ENCODE results near the gene C6orf89. TPM values are rescaled to one million over a fixed set of nuclear protein-coding genes. Genes with fewer than 3 reads are reported as not detected.

Gene C6orf89
- total RNA-seq, 1 donor: 25.8 TPM

DNA sequence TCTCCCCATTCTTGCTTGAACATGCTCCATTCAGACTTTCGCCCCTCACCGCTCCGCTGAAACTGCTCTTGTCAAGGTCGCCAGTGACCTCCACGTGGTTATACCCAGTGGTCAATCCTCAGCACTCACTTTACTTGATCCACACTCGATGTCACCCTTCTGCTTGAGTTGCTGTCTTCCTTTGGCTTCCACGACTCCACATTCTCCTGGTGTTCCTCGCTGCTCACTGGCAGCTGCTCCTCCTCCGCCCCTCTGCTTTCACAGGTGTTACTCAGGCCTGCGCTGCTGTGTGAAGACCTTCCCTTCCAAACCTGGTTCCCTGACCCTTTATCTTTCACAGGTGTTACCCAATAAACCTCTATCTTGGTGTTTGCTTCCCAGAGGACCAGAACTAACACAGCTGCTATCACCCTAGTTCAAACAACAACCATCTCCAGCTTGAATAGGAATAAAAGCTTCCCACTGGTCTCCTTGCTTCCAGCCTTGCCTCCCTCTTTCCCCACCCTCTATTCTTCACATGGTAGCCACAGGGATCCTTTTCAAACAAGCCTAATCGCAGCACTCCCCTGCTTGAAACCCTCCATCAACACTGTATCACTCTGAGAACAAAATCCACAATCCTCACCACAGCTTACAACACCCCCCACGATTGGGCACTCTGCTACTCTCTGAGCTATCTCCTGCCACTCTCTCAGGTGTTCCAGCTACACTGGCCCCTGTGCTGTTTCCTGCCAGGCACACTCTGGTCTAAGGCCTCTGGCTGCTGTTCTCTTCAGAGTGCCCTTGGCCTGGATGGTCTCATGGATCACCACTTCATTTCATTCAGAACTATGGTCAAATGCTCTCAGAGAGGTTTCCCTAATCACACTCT, 21.8 kb upstream of the C6orf89 start:
- no peaks in the 10 kb centered on the region for H3K27me3 ChIP-seq (ENCODE audit: insufficient read depth, low read length)
- no peaks in the 10 kb centered on the region for H3K9me3 ChIP-seq (ENCODE audit: low read depth, low read length)
- H3K4me3 ChIP-seq (ENCODE audit: low read length): no peak overlapping the region
- H3K4me1 ChIP-seq (ENCODE audit: insufficient read depth, low read length): no peaks in the 10 kb centered on the region

DNA sequence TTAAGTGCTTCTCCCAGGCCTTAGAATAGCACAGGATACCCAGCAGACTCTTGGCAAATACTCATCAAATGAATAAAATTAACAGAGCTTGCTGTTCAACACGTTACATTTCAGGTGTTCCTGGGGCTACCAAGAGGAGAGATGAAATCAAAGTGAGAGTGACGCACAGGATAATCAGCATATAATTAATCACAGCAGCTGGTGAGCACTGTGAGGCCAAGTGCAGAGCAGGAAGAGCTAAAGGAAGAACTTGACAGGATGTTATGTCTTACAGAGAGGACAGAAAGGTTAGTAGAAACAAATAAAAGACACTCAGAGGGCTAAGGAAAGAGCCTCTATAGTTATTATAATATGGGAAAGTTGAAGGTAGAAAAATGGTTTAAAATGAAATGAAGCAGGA, 19.9 kb upstream of the C6orf89 start:
- no peak overlapping the region for H3K4me3 ChIP-seq (ENCODE audit: low read length)
- H3K9me3 ChIP-seq (ENCODE audit: low read depth, low read length): no peaks in the 10 kb centered on the region
- H3K4me1 ChIP-seq (ENCODE audit: insufficient read depth, low read length): no peaks in the 10 kb centered on the region
- no peaks in the 10 kb centered on the region for H3K27me3 ChIP-seq (ENCODE audit: insufficient read depth, low read length)

DNA sequence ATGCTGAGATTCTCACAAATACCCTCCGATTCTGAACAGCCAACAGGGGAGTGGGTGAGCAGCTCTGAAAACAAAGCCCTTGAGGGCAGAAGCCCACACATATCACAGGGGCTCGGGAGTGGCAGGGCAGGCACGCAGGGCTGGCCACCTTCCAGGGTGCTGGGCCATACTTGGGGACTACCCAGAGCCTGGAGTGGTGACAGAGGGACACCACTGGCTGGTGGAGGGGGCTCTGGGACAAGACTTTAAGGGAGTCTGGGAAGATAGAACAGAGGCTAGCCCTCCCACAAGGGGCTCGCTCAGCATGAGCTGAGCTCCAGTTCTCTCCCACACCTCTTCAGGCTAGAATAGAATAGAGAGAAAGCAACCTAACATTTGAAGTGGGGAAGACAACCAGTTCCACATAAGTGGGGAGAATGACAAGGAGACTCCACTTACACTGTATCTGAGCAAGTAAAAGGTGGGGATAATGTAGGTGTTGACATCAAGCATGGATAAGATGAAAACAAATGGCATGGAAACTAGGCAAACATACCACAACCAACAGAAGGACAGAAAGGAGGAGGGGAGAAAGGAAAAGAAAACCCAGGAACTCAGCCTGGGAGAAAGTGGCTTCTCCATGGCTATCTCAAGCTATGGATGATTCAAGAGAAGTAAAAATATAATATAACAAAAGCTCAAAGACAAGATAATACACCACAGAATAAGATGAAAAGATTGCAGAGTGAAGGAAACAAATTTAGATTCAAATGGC, 18.1 kb upstream of the C6orf89 start:
- Histone ChIP-seq H3K9me3 (ENCODE audit: low read depth, low read length) (no peaks in the 10 kb centered on the region), H3K4me3 (ENCODE audit: low read length) (no peak overlapping the region), H3K27me3 (ENCODE audit: insufficient read depth, low read length) (no peaks in the 10 kb centered on the region), H3K4me1 (ENCODE audit: insufficient read depth, low read length) (peaks cover 2% of the 10 kb centered on the region)

DNA sequence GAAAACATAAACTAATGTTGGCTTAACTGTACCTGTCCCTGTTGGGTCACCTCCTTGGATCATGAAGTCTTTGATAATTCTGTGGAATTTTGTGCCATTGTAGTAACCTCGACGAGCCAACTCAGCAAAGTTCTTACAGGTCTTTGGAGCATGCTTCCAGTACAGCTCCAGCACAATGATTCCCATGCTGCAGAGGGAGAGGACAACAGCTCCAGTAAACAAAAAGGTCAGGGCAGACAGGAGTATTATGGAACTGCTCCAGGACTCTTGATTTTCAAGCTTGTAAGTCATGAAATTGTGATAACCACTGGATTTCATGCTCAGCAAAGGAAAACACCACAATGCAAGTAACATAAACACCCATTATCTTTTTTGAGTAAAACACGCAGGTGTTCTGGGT, 14.1 kb upstream of the C6orf89 start:
- Histone ChIP-seq H3K27me3 (ENCODE audit: insufficient read depth, low read length) (no peaks in the 10 kb centered on the region), H3K9me3 (ENCODE audit: low read depth, low read length) (no peaks in the 10 kb centered on the region), H3K4me1 (ENCODE audit: insufficient read depth, low read length) (peaks cover 20% of the 10 kb centered on the region), H3K4me3 (ENCODE audit: low read length) (no peak overlapping the region)

DNA sequence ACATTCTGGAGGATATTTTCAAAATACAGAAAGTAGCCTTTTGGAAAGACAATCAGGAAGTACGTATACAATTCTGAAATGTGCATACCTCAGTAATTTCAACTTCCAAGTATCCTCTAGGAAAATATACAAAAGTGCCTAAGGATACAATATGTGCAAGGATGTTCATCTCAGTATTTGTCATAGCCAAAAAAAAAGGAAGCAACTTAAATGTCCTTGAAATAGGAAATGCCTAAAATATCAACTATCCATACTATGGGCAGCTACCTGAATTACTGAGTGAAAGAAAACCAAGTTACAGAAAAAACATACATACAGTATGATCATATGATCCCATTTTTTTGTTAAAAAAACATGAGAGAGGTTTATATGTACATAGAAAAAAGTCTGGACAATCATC, 12.6 kb upstream of the C6orf89 start:
- no peak overlapping the region for H3K4me3 ChIP-seq (ENCODE audit: low read length)
- no peaks in the 10 kb centered on the region for H3K27me3 ChIP-seq (ENCODE audit: insufficient read depth, low read length)
- peaks cover 20% of the 10 kb centered on the region for H3K4me1 ChIP-seq (ENCODE audit: insufficient read depth, low read length)
- no peaks in the 10 kb centered on the region for H3K9me3 ChIP-seq (ENCODE audit: low read depth, low read length)

DNA sequence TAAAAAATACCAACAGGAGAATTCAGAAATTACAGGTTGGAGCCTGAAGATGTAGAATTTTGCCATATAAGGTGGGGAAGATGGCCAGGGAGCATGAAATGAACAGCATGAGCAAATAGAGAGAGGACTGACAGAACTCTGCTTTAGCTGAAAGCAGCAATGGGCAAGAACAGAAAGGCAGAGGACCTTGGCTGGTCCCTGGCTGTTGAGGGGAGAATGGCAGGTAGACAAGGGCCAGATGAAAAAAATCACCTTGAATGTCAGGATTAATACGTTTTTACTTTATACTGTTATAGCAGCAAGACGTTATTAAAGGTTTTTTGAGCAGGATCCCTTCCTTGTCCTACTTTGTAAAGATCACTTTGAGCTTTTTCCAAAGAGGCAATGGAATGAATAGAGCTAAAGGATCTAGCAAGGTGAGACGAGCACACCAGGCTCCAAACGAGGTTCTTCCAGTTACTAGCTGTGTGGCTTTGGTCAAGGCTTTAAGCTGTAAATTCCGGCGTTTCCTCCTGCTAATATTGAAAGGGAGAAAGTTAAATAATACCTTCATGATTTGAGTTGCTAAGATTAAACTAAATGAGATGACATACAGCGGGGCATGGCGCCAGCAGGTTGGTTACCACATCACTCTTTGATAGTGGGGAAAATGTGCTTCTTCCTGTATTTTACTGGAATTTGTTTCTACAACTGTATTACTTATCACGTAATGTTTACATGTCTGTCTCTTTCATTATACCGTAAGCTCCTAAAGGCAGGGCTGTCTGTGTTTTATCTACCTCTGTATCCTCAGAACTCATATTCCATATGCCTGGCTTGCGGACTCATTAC, 11.9 kb upstream of the C6orf89 start:
- H3K4me1 ChIP-seq (ENCODE audit: insufficient read depth, low read length): peaks cover 20% of the 10 kb centered on the region
- peak overlapping the region; percentile 87 for H3K4me3 ChIP-seq (ENCODE audit: low read length)
- H3K9me3 ChIP-seq (ENCODE audit: low read depth, low read length): no peaks in the 10 kb centered on the region
- H3K27me3 ChIP-seq (ENCODE audit: insufficient read depth, low read length): no peaks in the 10 kb centered on the region

DNA sequence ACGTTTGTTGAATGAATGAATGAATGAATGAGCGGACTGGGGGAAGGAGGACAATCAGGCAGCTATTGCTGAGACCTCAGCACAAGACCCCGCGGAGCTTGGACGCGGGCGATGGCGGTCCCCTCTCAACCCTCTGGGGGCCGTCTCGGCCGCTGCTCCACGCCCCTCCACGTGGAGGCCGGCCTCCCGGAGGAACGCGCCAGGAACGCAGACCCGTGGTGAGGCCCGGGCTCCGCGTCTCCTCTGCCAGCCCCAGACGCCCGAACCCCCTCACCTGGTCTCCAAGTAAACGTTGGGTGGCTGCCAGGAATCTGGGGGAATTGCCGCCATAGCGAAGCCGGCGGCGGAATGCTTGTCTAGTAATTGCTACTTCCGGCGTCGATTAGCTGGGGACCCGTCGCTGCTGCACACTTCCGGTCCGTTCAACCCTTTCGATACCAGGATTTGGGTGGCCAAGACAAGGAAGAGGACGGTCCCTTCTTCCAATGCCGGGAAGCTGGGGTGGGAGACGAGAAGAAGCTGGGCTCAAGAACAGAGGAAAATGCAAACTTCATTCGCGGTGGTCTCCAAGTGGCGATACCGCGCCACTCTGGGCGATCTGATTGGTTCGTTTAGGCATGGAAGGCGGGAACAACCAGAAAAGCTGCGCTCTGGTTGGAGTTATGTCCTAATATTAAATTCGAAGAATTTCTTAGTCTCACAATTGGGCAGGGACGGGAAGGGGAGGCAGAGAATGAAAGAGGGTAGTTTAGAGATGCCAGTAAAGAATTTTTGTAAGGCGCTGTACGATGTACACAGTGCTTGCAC, 11.1 kb upstream of the C6orf89 start, which contains the start of gene PPIL1:
PPIL1 (minus strand) TSS at position 361 of the 807 bp plus-strand sequence; CDS start at position 330, 31 bp downstream.
- H3K4me1 ChIP-seq (ENCODE audit: insufficient read depth, low read length): peaks cover 20% of the 10 kb centered on the region
- H3K27me3 ChIP-seq (ENCODE audit: insufficient read depth, low read length): no peaks in the 10 kb centered on the region
- peak within 1 kb of the TSS; percentile 87 for H3K4me3 ChIP-seq (ENCODE audit: low read length)
- H3K9me3 ChIP-seq (ENCODE audit: low read depth, low read length): no peaks in the 10 kb centered on the region

DNA sequence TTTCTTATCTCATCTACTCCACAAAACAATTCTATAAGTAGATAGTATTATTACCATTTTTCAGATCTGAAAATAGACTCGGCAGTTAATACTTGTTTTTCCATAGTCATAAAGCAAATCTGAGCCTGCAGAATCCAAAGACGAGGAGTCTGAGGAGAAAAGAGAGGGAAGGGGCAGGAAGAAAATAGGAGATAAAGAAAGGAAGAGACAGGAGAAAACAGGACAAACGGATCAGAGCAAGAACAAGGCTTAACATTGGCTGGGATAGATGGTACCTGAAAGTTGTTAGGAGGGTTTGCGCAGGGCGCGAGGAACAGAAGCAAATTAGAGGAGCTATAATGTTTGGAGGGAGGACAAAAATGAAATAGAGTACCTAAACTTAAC, 10.5 kb upstream of the C6orf89 start:
- Histone ChIP-seq H3K9me3 (ENCODE audit: low read depth, low read length) (no peaks in the 10 kb centered on the region), H3K27me3 (ENCODE audit: insufficient read depth, low read length) (no peaks in the 10 kb centered on the region), H3K4me1 (ENCODE audit: insufficient read depth, low read length) (peaks cover 20% of the 10 kb centered on the region), H3K4me3 (ENCODE audit: low read length) (peak overlapping the region; percentile 87)

DNA sequence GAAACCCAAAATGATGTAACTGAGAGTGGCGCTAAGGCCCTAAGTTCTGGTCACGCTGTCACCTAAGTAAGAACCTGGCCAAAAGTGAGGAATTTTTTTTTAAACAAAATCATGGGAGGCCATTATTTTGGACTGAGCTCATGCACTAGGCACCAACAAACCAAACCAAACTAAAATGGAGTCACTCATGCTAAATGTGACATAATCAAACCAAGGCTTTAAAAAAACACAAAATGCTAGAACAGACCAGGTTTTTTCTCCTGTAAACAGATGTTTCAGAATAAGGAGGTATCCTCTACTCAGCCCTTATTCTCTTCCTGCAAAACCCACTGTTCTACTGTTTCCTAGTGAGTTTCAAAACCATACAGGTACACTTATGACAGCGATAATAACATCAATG, 1.1 kb upstream of the C6orf89 start:
- Histone ChIP-seq H3K4me1 (ENCODE audit: insufficient read depth, low read length) (peaks cover 29% of the 10 kb centered on the region), H3K4me3 (ENCODE audit: low read length) (no peak overlapping the region), H3K9me3 (ENCODE audit: low read depth, low read length) (no peaks in the 10 kb centered on the region), H3K27me3 (ENCODE audit: insufficient read depth, low read length) (no peaks in the 10 kb centered on the region)

DNA sequence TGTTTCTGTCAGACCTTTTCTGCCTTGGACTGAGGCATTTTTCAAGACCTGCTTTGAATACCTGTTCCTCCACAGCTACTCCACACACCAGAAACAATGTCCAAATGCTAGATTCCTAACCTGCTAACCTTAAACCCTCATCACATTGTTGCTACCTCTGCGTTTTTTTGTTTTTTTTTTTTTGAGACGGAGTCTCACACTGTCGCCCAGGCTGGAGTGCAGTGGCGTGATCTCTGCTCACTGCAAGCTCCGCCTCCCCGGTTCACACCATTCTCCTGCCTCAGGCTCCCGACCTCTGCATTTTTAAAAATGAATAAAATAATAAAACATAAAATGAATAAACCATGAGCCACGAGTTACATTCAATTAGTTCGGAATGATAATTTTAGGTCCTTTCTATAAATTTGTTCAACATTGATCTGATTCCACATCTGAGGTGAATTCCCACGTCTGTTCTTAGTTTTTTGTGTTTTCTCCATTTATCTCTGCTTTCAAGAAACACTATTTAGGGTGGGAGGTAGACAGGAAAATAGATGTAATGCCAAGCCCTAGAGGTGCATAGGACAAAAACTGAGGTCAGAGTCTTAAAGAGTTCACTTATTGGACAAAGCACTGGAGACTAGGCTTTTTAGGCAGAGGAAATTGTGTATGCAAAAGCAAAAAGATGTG, 1.3 kb downstream of the C6orf89 start:
- Histone ChIP-seq H3K4me1 (ENCODE audit: insufficient read depth, low read length) (peaks cover 29% of the 10 kb centered on the region), H3K9me3 (ENCODE audit: low read depth, low read length) (no peaks in the 10 kb centered on the region), H3K27me3 (ENCODE audit: insufficient read depth, low read length) (no peaks in the 10 kb centered on the region), H3K4me3 (ENCODE audit: low read length) (no peak overlapping the region)

DNA sequence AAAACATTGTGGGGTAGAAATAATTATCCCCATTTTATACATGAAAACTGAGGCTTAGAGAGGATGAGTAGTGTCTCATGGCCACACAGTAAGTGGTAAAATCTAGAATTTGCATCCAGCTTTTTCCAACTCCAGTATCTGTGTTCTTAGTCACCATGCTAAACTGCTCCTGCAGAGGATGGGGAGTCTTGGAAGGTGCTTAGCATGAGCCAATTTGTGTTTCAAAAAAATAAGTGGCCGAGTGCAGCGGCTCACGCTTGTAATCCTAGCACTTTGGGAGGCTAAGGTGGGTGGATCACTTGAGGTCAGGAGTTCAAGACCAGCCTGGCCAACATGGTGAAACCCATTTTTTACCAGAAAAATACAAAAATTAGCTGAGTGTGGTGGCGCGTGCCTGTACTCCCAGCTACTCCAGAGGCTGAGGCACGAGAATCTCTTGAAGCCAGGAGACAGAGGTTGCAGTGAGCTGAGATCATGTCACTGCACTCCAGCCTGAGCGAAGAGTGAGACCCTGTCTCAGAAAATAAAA, 2.4 kb downstream of the C6orf89 start:
- H3K9me3 ChIP-seq (ENCODE audit: low read depth, low read length): no peaks in the 10 kb centered on the region
- H3K4me1 ChIP-seq (ENCODE audit: insufficient read depth, low read length): peaks cover 29% of the 10 kb centered on the region
- H3K27me3 ChIP-seq (ENCODE audit: insufficient read depth, low read length): no peaks in the 10 kb centered on the region
- H3K4me3 ChIP-seq (ENCODE audit: low read length): no peak overlapping the region

DNA sequence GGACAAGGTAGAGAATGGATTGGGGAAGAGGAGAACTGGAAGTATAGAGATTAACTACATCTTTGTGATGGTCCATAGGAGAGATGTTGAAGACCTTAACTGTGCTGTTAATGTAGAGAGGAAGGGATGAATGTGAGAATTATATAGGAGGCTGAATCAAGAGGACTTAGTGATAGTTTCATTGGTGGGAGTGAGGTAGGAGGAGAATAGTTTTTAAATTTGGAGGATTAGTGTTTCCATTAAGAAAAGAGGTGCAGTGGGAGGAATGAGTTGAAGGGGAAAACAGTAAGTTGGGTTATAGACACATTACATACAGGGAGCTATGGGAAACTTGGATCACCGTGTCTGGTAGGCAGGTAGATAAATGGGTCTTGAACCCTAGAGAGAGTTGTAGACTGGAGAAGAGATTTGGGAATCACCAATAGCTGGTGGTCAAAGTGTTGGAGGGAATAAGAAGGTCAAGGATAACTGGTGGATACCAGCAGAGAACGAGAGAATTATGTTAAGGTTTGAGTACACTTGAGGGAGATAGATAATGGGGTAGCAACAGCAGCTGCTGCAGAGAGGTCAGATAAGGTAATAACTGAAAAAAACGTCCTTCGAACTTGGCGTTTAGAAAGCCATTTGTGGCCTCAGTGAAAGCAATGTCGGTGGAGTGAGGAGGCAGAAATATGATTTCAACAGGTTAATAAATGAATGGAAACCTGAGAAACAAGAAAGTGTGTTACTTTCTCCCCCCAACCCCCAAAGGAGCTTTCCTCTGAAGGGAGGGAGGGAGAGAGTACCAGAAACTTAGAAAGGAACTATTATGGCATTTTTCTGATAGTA, 3.1 kb downstream of the C6orf89 start:
- H3K4me1 ChIP-seq (ENCODE audit: insufficient read depth, low read length): peaks cover 29% of the 10 kb centered on the region
- H3K9me3 ChIP-seq (ENCODE audit: low read depth, low read length): no peaks in the 10 kb centered on the region
- no peaks in the 10 kb centered on the region for H3K27me3 ChIP-seq (ENCODE audit: insufficient read depth, low read length)
- H3K4me3 ChIP-seq (ENCODE audit: low read length): no peak overlapping the region

DNA sequence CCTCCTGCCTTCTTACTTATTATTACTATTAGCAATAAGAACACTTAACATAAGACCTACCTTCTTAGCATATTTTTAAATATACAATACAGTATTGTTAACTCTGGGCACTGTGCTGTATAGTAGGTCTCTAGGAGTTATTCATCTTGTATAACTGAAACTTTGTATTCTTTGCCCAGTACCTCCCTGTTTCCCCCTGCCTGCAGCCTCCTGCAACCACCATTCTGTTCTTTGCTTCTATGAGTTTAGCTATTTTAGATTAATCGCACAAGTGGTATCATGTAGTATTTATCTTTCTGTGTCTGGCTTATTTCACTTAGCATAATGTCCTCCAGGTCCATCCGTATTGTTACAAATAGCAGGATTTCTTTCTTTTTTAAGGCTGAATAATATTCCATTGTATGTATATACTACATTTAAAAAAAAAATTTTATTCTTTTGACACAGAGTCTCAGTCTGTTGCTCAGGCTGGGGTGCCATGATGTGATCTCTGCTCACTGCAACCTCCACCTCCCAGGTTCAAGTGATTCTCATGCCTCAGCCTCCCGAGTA, 4.4 kb downstream of the C6orf89 start:
- H3K9me3 ChIP-seq (ENCODE audit: low read depth, low read length): no peaks in the 10 kb centered on the region
- H3K4me1 ChIP-seq (ENCODE audit: insufficient read depth, low read length): peaks cover 27% of the 10 kb centered on the region
- H3K27me3 ChIP-seq (ENCODE audit: insufficient read depth, low read length): no peaks in the 10 kb centered on the region
- no peak overlapping the region for H3K4me3 ChIP-seq (ENCODE audit: low read length)

Data from mononuclear cell (primary cell).